IPS-15b (cell line): ENCODE results near the gene ANK3.

ENCODE experiments used
- H3K27me3 ChIP-seq: one replicate; pipeline ENCODE4 v1.6.1; 2013; ENCODE audit warnings: low read length; ENCODE audit not compliant: control insufficient read depth, insufficient read depth
- H3K36me3 ChIP-seq: one replicate; pipeline ENCODE4 v1.6.1; 2013; ENCODE audit warnings: low read length; ENCODE audit not compliant: control insufficient read depth, insufficient read depth
- H3K4me1 ChIP-seq: one replicate; pipeline ENCODE4 v1.6.1; 2013; ENCODE audit warnings: mild to moderate bottlenecking, low read length; ENCODE audit not compliant: control insufficient read depth, insufficient read depth
- H3K4me3 ChIP-seq: one replicate; pipeline ENCODE4 v1.5.1; 2013; ENCODE audit warnings: low read depth, low read length
- H3K9ac ChIP-seq: one replicate; pipeline ENCODE4 v1.6.1; 2013; ENCODE audit warnings: low read depth, mild to moderate bottlenecking, low read length
- H3K9me3 ChIP-seq: one replicate; pipeline ENCODE4 v1.6.1; 2013; ENCODE audit warnings: mild to moderate bottlenecking, low read length; ENCODE audit not compliant: control insufficient read depth, insufficient read depth

ANK3 gene

GRCh38 chr10:60409202-60409601 is 19.5 kb upstream of the ANK3 start:
- Histone ChIP-seq H3K27me3 (no peaks in the 10 kb centered on the region), H3K36me3 (no peaks in the 10 kb centered on the region), H3K9me3 (no peaks in the 10 kb centered on the region), H3K4me3 (no peak overlapping the region), H3K9ac (no peak overlapping the region), H3K4me1 (no peaks in the 10 kb centered on the region)

GRCh38 chr10:60406182-60406581 is 16.5 kb upstream of the ANK3 start:
- Histone ChIP-seq H3K4me1 (no peaks in the 10 kb centered on the region), H3K36me3 (no peaks in the 10 kb centered on the region)

GRCh38 chr10:60405172-60405571 is 15.5 kb upstream of the ANK3 start:
- no peaks in the 10 kb centered on the region for H3K4me1 ChIP-seq
- no peaks in the 10 kb centered on the region for H3K36me3 ChIP-seq
- no peaks in the 10 kb centered on the region for H3K27me3 ChIP-seq
- H3K4me3 ChIP-seq = no peak overlapping the region
- H3K9ac ChIP-seq = no peak overlapping the region
- no peaks in the 10 kb centered on the region for H3K9me3 ChIP-seq

More at GRCh38 chr10:60406182-60406581, 16.5 kb upstream of the ANK3 start:
- Histone ChIP-seq H3K4me3 (no peak overlapping the region), H3K9me3 (no peaks in the 10 kb centered on the region), H3K9ac (no peak overlapping the region), H3K27me3 (no peaks in the 10 kb centered on the region)

- no peaks in the 10 kb centered on the region for H3K27me3 ChIP-seq
- H3K9me3 ChIP-seq = no peaks in the 10 kb centered on the region
- no peak overlapping the region for H3K9ac ChIP-seq
- H3K36me3 ChIP-seq = no peaks in the 10 kb centered on the region
- H3K4me1 ChIP-seq = no peaks in the 10 kb centered on the region
- no peak overlapping the region for H3K4me3 ChIP-seq
These were observed 13.6 kb upstream of the ANK3 start for GRCh38 chr10:60403168-60403873.

- Histone ChIP-seq H3K27me3 (no peaks in the 10 kb centered on the region), H3K4me3 (no peak overlapping the region), H3K9ac (no peak overlapping the region), H3K9me3 (no peaks in the 10 kb centered on the region), H3K36me3 (no peaks in the 10 kb centered on the region), H3K4me1 (no peaks in the 10 kb centered on the region)
These were observed 10.7 kb upstream of the ANK3 start for GRCh38 chr10:60400366-60400765.

GRCh38 chr10:60399328-60399727 is 9.7 kb upstream of the ANK3 start:
- H3K4me1 ChIP-seq = no peaks in the 10 kb centered on the region
- no peaks in the 10 kb centered on the region for H3K27me3 ChIP-seq
- H3K9me3 ChIP-seq = no peaks in the 10 kb centered on the region
- no peaks in the 10 kb centered on the region for H3K36me3 ChIP-seq
- H3K4me3 ChIP-seq = no peak overlapping the region
- no peak overlapping the region for H3K9ac ChIP-seq

- Histone ChIP-seq H3K36me3 (no peaks in the 10 kb centered on the region), H3K9ac (no peak overlapping the region), H3K4me1 (no peaks in the 10 kb centered on the region), H3K9me3 (no peaks in the 10 kb centered on the region), H3K27me3 (no peaks in the 10 kb centered on the region), H3K4me3 (no peak overlapping the region)
These were observed 8.1 kb upstream of the ANK3 start for GRCh38 chr10:60397792-60398191.

- no peaks in the 10 kb centered on the region for H3K4me1 ChIP-seq
- no peak overlapping the region for H3K9ac ChIP-seq
- H3K27me3 ChIP-seq = no peaks in the 10 kb centered on the region
- no peaks in the 10 kb centered on the region for H3K36me3 ChIP-seq
- no peaks in the 10 kb centered on the region for H3K9me3 ChIP-seq
- H3K4me3 ChIP-seq = no peak overlapping the region
These were observed 7.1 kb upstream of the ANK3 start for GRCh38 chr10:60396766-60397165.

- H3K4me1 ChIP-seq = no peaks in the 10 kb centered on the region
- H3K27me3 ChIP-seq = no peaks in the 10 kb centered on the region
- H3K9ac ChIP-seq = no peak overlapping the region
- H3K36me3 ChIP-seq = no peaks in the 10 kb centered on the region
- H3K4me3 ChIP-seq = no peak overlapping the region
- no peaks in the 10 kb centered on the region for H3K9me3 ChIP-seq
These were observed 6.0 kb upstream of the ANK3 start for GRCh38 chr10:60395711-60396110.

- H3K4me3 ChIP-seq = no peak overlapping the region
- no peaks in the 10 kb centered on the region for H3K9me3 ChIP-seq
- H3K36me3 ChIP-seq = no peaks in the 10 kb centered on the region
- H3K4me1 ChIP-seq = peaks cover 2% of the 10 kb centered on the region
- no peaks in the 10 kb centered on the region for H3K27me3 ChIP-seq
- no peak overlapping the region for H3K9ac ChIP-seq
These were observed 4.8 kb upstream of the ANK3 start for GRCh38 chr10:60394446-60394845.

GRCh38 chr10:60390224-60390626 is 550 bp upstream of the ANK3 start:
- H3K9me3 ChIP-seq = no peaks in the 10 kb centered on the region
- no peak overlapping the region for H3K9ac ChIP-seq
- no peak overlapping the region for H3K4me3 ChIP-seq
- H3K36me3 ChIP-seq = no peaks in the 10 kb centered on the region
- peaks cover 16% of the 10 kb centered on the region for H3K4me1 ChIP-seq
- no peaks in the 10 kb centered on the region for H3K27me3 ChIP-seq

- H3K9me3 ChIP-seq = no peaks in the 10 kb centered on the region
- H3K27me3 ChIP-seq = no peaks in the 10 kb centered on the region
- H3K4me1 ChIP-seq = peaks cover 16% of the 10 kb centered on the region
- H3K36me3 ChIP-seq = no peaks in the 10 kb centered on the region
- no peak overlapping the region for H3K4me3 ChIP-seq
- H3K9ac ChIP-seq = no peak overlapping the region
These were observed 870 bp downstream of the ANK3 start for GRCh38 chr10:60388709-60389301.
